Measurements from ENCODE around the gene UBE2G1. TPM values are rescaled to one million over a fixed set of nuclear protein-coding genes. Genes with fewer than 3 reads are reported as not detected.

UBE2G1 gene
- polyA plus RNA-seq, 4 donors, result 42.9 to 70.2 (median 59.4) TPM

Other genes with a start within 250 kb of the UBE2G1 start
- gene ZZEF1, start 223.6 kb downstream of the UBE2G1 start, polyA plus RNA-seq (ENCODE audit: insufficient read length in 4 of 4), result 10 to 100 TPM; 18.2 to 26.7 (median 22.4) TPM
- 10 to 100 TPM; 15.7 to 31.7 (median 25.8) TPM for gene CYB5D2, start 223.5 kb downstream of the UBE2G1 start, polyA plus RNA-seq (ENCODE audit: insufficient read length in 4 of 4)
- gene ANKFY1, start 102.7 kb downstream of the UBE2G1 start, polyA plus RNA-seq (ENCODE audit: insufficient read length in 4 of 4), result 10 to 100 TPM; 46.0 to 51.8 (median 47.9) TPM
- gene SPNS3, start 67.3 kb upstream of the UBE2G1 start, polyA plus RNA-seq (ENCODE audit: insufficient read length in 4 of 4), result 1 to 10 TPM in 3 of 4 donors, under 1 TPM in 1; 0.35 to 3.9 (median 2.2) TPM
- gene SPNS2, start 132.2 kb upstream of the UBE2G1 start, polyA plus RNA-seq (ENCODE audit: insufficient read length in 4 of 4), result 10 to 100 TPM in 3 of 4 donors, 1 to 10 TPM in 1; 3.1 to 57.6 (median 30.3) TPM
- gene MYBBP1A, start 188.7 kb upstream of the UBE2G1 start, polyA plus RNA-seq (ENCODE audit: insufficient read length in 4 of 4), result 10 to 100 TPM; 32.5 to 50.1 (median 36.3) TPM
- 10 to 100 TPM in 1 of 4 donors, 1 to 10 TPM in 2, under 1 TPM in 1; 0.19 to 11.3 (median 7.6) TPM for gene GGT6, start 193.9 kb upstream of the UBE2G1 start, polyA plus RNA-seq (ENCODE audit: insufficient read length in 4 of 4)
- gene SMTNL2, start 217.9 kb upstream of the UBE2G1 start, polyA plus RNA-seq (ENCODE audit: insufficient read length in 4 of 4), result 10 to 100 TPM in 3 of 4 donors, 1 to 10 TPM in 1; 1.7 to 67.3 (median 52.0) TPM